ENCODE data around the gene CENPF. TPM values are rescaled to one million over a fixed set of nuclear protein-coding genes. Genes with fewer than 3 reads are reported as not detected.

The CENPF gene
- total and polyA plus RNA-seq, 9 of the 15 experiments (the other 6 are each of a cell fraction or from before 2014, with no cell fraction given), result 50.6 to 180 (median 98.3) TPM

- DNase-seq (ENCODE audit: extremely low read depth in 1 of 4, low spot score in 3 of 4), result no peak
- no peaks in the 10 kb centered on the region for H3K9me3 ChIP-seq (replicated peaks; ENCODE audit: control insufficient read depth, insufficient read depth, low read depth, low read length)
- H3K4me2 ChIP-seq (ENCODE audit: insufficient read depth, low read length), result no peak overlapping the region
- TF ChIP-seq ZNF398 (CRISPR knock-in tag; IDR thresholded peaks at IDR 0.05) (no peak), ESRRB (CRISPR knock-in tag; IDR thresholded peaks at IDR 0.05; ENCODE audit: borderline replicate concordance) (no peak), ZKSCAN1 (IDR thresholded peaks at IDR 0.05; ENCODE audit: low read depth, low read length) (no peak), ZNF282 (CRISPR knock-in tag; IDR thresholded peaks at IDR 0.05) (no peak), KDM4B (IDR thresholded peaks at IDR 0.05; ENCODE audit: borderline replicate concordance in 2 of 2, low read depth in 1 of 2) (no peak)
- H3K27ac ChIP-seq (ENCODE audit: extremely low read depth, low read depth, low read length), result no peak overlapping the region
- no peak for FAIRE-seq
- H3K36me3 ChIP-seq (ENCODE audit: control insufficient read depth, insufficient read depth, low read length), result peaks cover 98% of the 10 kb centered on the region
- H3K4me1 ChIP-seq (replicated peaks in 1 of 2; ENCODE audit: control insufficient read depth in 2 of 2, insufficient read depth in 2 of 2, low read length in 2 of 2), result no peaks in the 10 kb centered on the region
- no peak overlapping the region for H3K4me3 ChIP-seq
- no peak overlapping the region for H3K9ac ChIP-seq (ENCODE audit: insufficient read depth in 1 of 2, low read depth in 2 of 2, low read length in 2 of 2)
- in situ Hi-C loops (cut with MboI) (no loop called here), intact Hi-C loops (cut with micrococcal nuclease) (no loop called here)
- H3K27me3 ChIP-seq (ENCODE audit: control insufficient read depth in 2 of 2, insufficient read depth in 2 of 2, low read length in 2 of 2), result no peaks in the 10 kb centered on the region
- BruUV-seq (replicated peaks), result no TSS peak
- ATAC-seq, result no peak
- H3K79me2 ChIP-seq (ENCODE audit: control insufficient read depth, insufficient read depth, low read length), result no peaks in the 10 kb centered on the region; the same call in 2 of the 3 replicates
- 81% methylated on average over 5 of the region's 5 CpGs for WGBS (ENCODE audit: insufficient coverage, low coverage, missing lambda C conversion rate)
- H2AFZ ChIP-seq (ENCODE audit: low read depth, low read length), result no peak overlapping the region
- POLR2A ChIA-PET, result no interaction called here
- no peaks in the 10 kb centered on the region for H4K20me1 ChIP-seq (replicated peaks; ENCODE audit: control insufficient read depth, insufficient read depth, low read length)
- CTCF ChIA-PET (ENCODE audit: low intra/inter-chr PET ratio), result no interaction called here
- no peaks in the 10 kb centered on the region for H3K9me1 ChIP-seq (ENCODE audit: control insufficient read depth, insufficient read depth, low read length)
These were observed 30.7 kb downstream of the CENPF start for GRCh38 chr1:214633686-214634085.
